Type B pancreatic cell (in vitro differentiated cells): ENCODE measurements around the gene AGAP3. TPM values are rescaled to one million over a fixed set of nuclear protein-coding genes. Genes with fewer than 3 reads are reported as not detected.

Experiments used
- DNase-seq: peaks from one replicate; pipeline ENCODE4 v3.0.0; 2021; ENCODE audit warnings: mixed read lengths; ENCODE audit not compliant: unreplicated experiment; ENCODE audit errors: extremely low spot score
- H3K27ac Mint-ChIP-seq: 2 replicates; pipeline ENCODE4 v1.8.0; 2021; ENCODE audit warnings: mild to moderate bottlenecking, mixed read lengths
- H3K27me3 Mint-ChIP-seq: 2 replicates; pipeline ENCODE4 v1.8.0; 2021; ENCODE audit warnings: mixed read lengths
- H3K36me3 Mint-ChIP-seq: 2 replicates; pipeline ENCODE4 v1.8.0; 2021; ENCODE audit warnings: mixed read lengths
- H3K4me1 Mint-ChIP-seq: one replicate; pipeline ENCODE4 v1.8.0; 2021; ENCODE audit warnings: mixed read lengths; ENCODE audit not compliant: unreplicated experiment
- H3K4me3 Mint-ChIP-seq: 2 replicates; pipeline ENCODE4 v1.8.0; 2021; ENCODE audit warnings: mild to moderate bottlenecking, mixed read lengths
- H3K9me3 Mint-ChIP-seq: 2 replicates; pipeline ENCODE4 v1.8.0; 2021; ENCODE audit warnings: mixed read lengths
- CTCF ChIP-seq: fragments of 200-600 bp; sonication (generic); conservative IDR thresholded peaks from 2 replicates; pipeline ENCODE4 v1.5.0; 2021; ENCODE audit warnings: antibody characterized with exemption, mild to moderate bottlenecking
- total RNA-seq: library from RNA; stranded (reverse); gene quantifications from 2 replicates; pipeline ENCODE4 v1.2.1, GENCODE V29; 2021; ENCODE audit warnings: low replicate concordance

The AGAP3 gene
- total RNA-seq, 1 donor from 2014 or later = 114 TPM

DNA sequence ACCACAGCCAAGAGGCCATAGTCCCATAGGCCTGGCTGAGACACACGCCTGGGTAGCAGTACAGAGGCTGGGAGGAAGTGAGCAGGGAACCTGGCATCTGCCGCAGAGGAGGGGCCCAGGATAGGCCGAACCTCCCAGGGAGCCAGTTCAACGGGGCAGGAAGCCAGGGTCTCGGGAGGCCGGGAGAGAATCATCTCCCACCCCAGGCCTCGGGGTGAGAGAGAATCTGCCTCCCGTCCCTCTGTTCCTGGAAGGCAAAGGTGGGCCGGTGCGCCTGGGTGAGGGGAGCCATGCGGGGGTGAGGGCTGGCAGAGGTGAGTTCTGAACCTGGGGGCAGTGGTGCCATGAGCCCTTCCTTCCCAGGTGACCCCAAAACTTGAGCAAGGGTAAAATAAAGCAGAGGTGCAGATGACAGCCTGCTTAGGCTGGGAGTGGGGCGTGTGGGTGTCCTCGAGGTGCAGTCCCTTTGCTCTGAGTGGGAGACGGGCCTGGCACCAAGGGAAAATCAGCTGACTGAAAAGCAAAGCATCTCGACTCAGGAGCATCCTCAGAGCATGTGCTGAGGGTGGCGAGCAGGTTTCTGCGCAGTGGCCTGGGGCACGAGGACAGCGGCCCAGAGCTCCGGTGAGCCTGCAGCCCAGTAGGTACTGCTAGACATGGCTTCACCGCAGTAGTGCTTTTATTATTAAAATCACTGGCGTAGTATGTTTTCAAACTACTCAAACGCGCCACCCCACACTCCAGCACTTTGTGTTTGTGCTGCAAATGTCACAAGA lies 15.5 kb downstream of the AGAP3 start:
- H3K9me3 Mint-ChIP-seq = no peaks in the 10 kb centered on the region
- H3K36me3 Mint-ChIP-seq = no peaks in the 10 kb centered on the region
- no peak overlapping the region for H3K4me3 Mint-ChIP-seq
- no peak overlapping the region for H3K27ac Mint-ChIP-seq
- no peak for TF ChIP-seq CTCF
- no peak for DNase-seq
- no peaks in the 10 kb centered on the region for H3K4me1 Mint-ChIP-seq
- no peaks in the 10 kb centered on the region for H3K27me3 Mint-ChIP-seq

DNA sequence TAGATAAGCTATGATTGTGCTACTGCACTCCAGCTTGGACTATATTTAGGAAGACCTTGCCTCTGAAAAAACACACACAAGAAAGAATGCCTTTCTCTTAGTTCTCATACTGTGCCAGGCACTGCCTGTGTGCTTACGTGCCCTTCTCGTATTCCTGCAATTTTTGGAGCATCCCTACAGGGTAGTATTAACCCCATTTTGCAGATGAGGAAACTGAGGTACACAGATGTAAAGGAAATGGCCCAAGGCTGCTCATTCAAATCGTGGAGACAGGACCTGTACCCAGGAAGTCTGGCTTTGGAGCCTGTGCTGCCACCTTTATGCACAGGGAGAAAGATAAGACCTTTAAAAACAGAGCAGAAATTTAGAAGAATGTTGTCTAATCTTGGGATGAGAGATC lies 16.7 kb downstream of the AGAP3 start:
- no peaks in the 10 kb centered on the region for H3K4me1 Mint-ChIP-seq
- H3K4me3 Mint-ChIP-seq = no peak overlapping the region
- H3K36me3 Mint-ChIP-seq = no peaks in the 10 kb centered on the region
- DNase-seq = no peak
- no peak overlapping the region for H3K27ac Mint-ChIP-seq
- no peaks in the 10 kb centered on the region for H3K9me3 Mint-ChIP-seq
- TF ChIP-seq CTCF = no peak
- H3K27me3 Mint-ChIP-seq = no peaks in the 10 kb centered on the region

GRCh38 chr7:151103973-151104372 lies 17.7 kb downstream of the AGAP3 start:
- no peak for TF ChIP-seq CTCF
- Mint-ChIP-seq H3K27ac (no peak overlapping the region), H3K36me3 (no peaks in the 10 kb centered on the region), H3K9me3 (no peaks in the 10 kb centered on the region), H3K4me1 (no peaks in the 10 kb centered on the region), H3K27me3 (no peaks in the 10 kb centered on the region), H3K4me3 (no peak overlapping the region)
- no peak for DNase-seq

DNA sequence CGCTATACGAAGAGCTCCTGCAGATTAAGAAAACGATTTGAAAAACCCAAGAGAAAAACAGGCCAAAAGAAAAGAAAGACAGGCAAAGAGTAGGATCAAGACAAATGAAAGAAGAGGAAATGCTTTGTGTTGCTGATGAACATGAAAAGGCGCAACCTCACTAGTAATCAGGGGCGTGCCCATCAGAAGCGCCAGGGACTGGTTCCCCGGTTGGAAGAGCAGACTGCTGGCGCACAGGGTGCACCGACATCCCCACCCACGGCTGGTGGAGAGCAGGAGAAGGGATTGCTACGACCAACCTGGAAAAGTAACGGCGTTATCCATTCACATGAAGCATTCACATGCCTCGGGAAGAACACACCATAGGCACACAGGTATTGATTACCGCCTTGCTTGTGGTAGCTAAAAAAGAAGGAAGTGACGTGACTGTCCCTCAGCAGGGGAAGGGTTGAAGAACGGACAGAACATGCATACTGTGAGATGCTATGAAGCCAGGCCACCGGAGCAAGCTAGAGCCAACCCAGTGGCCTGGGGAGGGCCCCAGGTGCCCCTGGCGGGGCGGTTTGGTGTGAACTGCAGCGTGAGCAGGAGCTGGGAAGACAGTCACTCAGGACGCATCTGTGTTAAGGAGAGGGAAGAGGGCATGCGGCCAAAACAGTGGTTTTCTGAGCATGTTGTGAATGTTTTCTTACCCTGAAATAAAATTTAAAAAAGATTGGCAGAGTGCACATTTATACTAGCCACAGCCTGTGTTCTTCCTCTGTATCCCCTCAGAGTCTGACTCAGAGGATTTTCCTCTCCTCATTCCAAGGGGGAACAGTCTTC lies 18.3 kb downstream of the AGAP3 start:
- no peak for TF ChIP-seq CTCF
- Mint-ChIP-seq H3K4me3 (no peak overlapping the region), H3K27ac (no peak overlapping the region), H3K36me3 (no peaks in the 10 kb centered on the region), H3K27me3 (no peaks in the 10 kb centered on the region), H3K4me1 (peaks cover 5% of the 10 kb centered on the region), H3K9me3 (no peaks in the 10 kb centered on the region)
- DNase-seq = no peak

DNA sequence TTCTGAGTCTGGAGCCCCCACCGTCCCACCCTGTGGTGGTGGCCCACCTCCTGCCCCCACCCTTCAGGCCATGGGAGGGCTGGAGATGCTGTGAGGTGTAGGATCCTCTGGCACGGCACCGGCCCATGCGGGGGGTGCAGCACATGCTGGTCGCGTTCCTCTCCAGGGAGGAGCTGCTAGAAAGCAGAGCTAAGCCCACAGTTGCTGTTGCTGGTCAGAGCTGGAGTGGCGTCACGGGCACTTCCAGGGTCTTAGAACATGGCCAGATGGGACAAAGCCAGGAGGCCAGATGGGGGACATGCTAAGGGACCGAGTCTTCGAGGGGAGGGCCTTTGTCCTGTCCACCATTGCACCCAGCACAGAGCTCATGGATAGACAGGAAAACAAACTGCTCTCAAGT lies 21.6 kb downstream of the AGAP3 start:
- H3K27me3 Mint-ChIP-seq = no peaks in the 10 kb centered on the region
- DNase-seq = no peak
- no peaks in the 10 kb centered on the region for H3K9me3 Mint-ChIP-seq
- no peak overlapping the region for H3K27ac Mint-ChIP-seq
- no peak for TF ChIP-seq CTCF
- H3K4me3 Mint-ChIP-seq = no peak overlapping the region
- peaks cover 10% of the 10 kb centered on the region for H3K4me1 Mint-ChIP-seq
- no peaks in the 10 kb centered on the region for H3K36me3 Mint-ChIP-seq
